Colon (tissue), 2 donors: ENCODE data around the gene CDH2.

Source experiments
- FAIRE-seq: peaks from 2 replicates; lab custom pipeline; 2012; peaks lifted over from hg19 to GRCh38; lab: Jason Lieb, UNC
- donor health status: control.
- donor health status: control.

Gene CDH2

GRCh38 chr18:28081516-28081915 is 95.4 kb downstream of the CDH2 start:
- FAIRE-seq: no peak

GRCh38 chr18:28080876-28081300 is 96.0 kb downstream of the CDH2 start:
- no peak for FAIRE-seq

GRCh38 chr18:28079883-28080282 is 97.0 kb downstream of the CDH2 start:
- FAIRE-seq: no peak

- FAIRE-seq: no peak
These were observed 98.1 kb downstream of the CDH2 start for GRCh38 chr18:28078849-28079248.

- FAIRE-seq: no peak
These were observed 98.6 kb downstream of the CDH2 start for GRCh38 chr18:28078298-28078697.

GRCh38 chr18:28075501-28075900 is 101.4 kb downstream of the CDH2 start:
- no peak for FAIRE-seq

- FAIRE-seq: no peak
These were observed 102.9 kb downstream of the CDH2 start for GRCh38 chr18:28074076-28074475.

GRCh38 chr18:28073658-28074057 is 103.3 kb downstream of the CDH2 start:
- FAIRE-seq: no peak

GRCh38 chr18:28071199-28071598 is 105.7 kb downstream of the CDH2 start:
- no peak for FAIRE-seq

- no peak for FAIRE-seq
These were observed 108.7 kb downstream of the CDH2 start for GRCh38 chr18:28068207-28068606.

- FAIRE-seq: no peak
These were observed 109.6 kb downstream of the CDH2 start for GRCh38 chr18:28067346-28067745.

- FAIRE-seq: no peak
These were observed 111.1 kb downstream of the CDH2 start for GRCh38 chr18:28065793-28066186.

- no peak for FAIRE-seq
These were observed 111.7 kb downstream of the CDH2 start for GRCh38 chr18:28065031-28065792.

GRCh38 chr18:28063926-28064325 is 113.0 kb downstream of the CDH2 start:
- no peak for FAIRE-seq

GRCh38 chr18:28063271-28063761 is 113.6 kb downstream of the CDH2 start:
- FAIRE-seq: no peak

GRCh38 chr18:28062443-28062842 is 114.5 kb downstream of the CDH2 start:
- no peak for FAIRE-seq

GRCh38 chr18:28059861-28060260 is 117.1 kb downstream of the CDH2 start:
- FAIRE-seq: no peak

- FAIRE-seq: no peak
These were observed 126.4 kb downstream of the CDH2 start for GRCh38 chr18:28050545-28050944.

GRCh38 chr18:28048612-28049011 is 128.3 kb downstream of the CDH2 start:
- FAIRE-seq: no peak

- FAIRE-seq: no peak
These were observed 131.1 kb downstream of the CDH2 start for GRCh38 chr18:28045880-28046279.

- no peak for FAIRE-seq
These were observed 131.6 kb downstream of the CDH2 start for GRCh38 chr18:28045176-28045810.

GRCh38 chr18:28044036-28044435 is 132.9 kb downstream of the CDH2 start:
- FAIRE-seq: no peak

- FAIRE-seq: no peak
These were observed 133.3 kb downstream of the CDH2 start for GRCh38 chr18:28043631-28044030.

GRCh38 chr18:28041366-28041765 is 135.6 kb downstream of the CDH2 start:
- no peak for FAIRE-seq
